Ectodermal cell (in vitro differentiated cells): ENCODE measurements around the gene NAV2.

Experiments
- H3K27ac ChIP-seq: 2 replicates; pipeline ENCODE4 v1.7.0; 2013; ENCODE audit warnings: mild to moderate bottlenecking, low read depth, low read length; ENCODE audit not compliant: insufficient read depth, poor library complexity, severe bottlenecking
- H3K27me3 ChIP-seq: 2 replicates; pipeline ENCODE4 v1.7.0; 2013; ENCODE audit warnings: mild to moderate bottlenecking, low read length; ENCODE audit not compliant: insufficient read depth, control insufficient read depth, poor library complexity, severe bottlenecking
- H3K36me3 ChIP-seq: one replicate; pipeline ENCODE4 v1.7.0; 2013; ENCODE audit warnings: low read length; ENCODE audit not compliant: control insufficient read depth, insufficient read depth
- H3K4me1 ChIP-seq: one replicate; pipeline ENCODE4 v1.7.0; 2013; ENCODE audit warnings: low read length; ENCODE audit not compliant: control insufficient read depth, insufficient read depth
- H3K4me3 ChIP-seq: 2 replicates; pipeline ENCODE4 v1.7.0; 2013; ENCODE audit warnings: low read depth, low read length, control low read depth; ENCODE audit not compliant: insufficient read depth
- H3K9me3 ChIP-seq: 2 replicates; pipeline ENCODE4 v1.7.0; 2013; ENCODE audit warnings: mild to moderate bottlenecking, low read length, moderate library complexity; ENCODE audit not compliant: control insufficient read depth
- WGBS, 2 experiments: methylation state at CpG; one replicate each; pipeline ENCODE4 v1.1.7; 2013; ENCODE audit warnings: missing lambda C conversion rate in 2 of 2; 5-methylcytosine and 5-hydroxymethylcytosine counted together

Gene NAV2

GRCh38 chr11:19826606-19827005, 114.0 kb downstream of the NAV2 start:
- H3K27me3 ChIP-seq: no peaks in the 10 kb centered on the region
- H3K4me3 ChIP-seq: no peak overlapping the region
- H3K27ac ChIP-seq: no peak overlapping the region
- H3K36me3 ChIP-seq: no peaks in the 10 kb centered on the region
- H3K4me1 ChIP-seq: peaks cover 9% of the 10 kb centered on the region
- 97 to 98% methylated on average over 4 of the region's 4 CpGs for WGBS, 2 experiments
- H3K9me3 ChIP-seq: no peaks in the 10 kb centered on the region

GRCh38 chr11:19827399-19828135, 114.9 kb downstream of the NAV2 start:
- 42 to 46% methylated on average over 12 of the region's 12 CpGs for WGBS, 2 experiments

GRCh38 chr11:19828382-19829108, 115.9 kb downstream of the NAV2 start:
- 90 to 91% methylated on average over 11 to 12 of the region's 12 CpGs for WGBS, 2 experiments
- H3K4me3 ChIP-seq: no peak overlapping the region
- no peaks in the 10 kb centered on the region for H3K9me3 ChIP-seq
- peaks cover 19% of the 10 kb centered on the region for H3K4me1 ChIP-seq
- H3K27ac ChIP-seq: no peak overlapping the region
- H3K27me3 ChIP-seq: no peaks in the 10 kb centered on the region
- H3K36me3 ChIP-seq: peaks cover 11% of the 10 kb centered on the region

More at GRCh38 chr11:19827399-19828135, 114.9 kb downstream of the NAV2 start:
- H3K4me1 ChIP-seq: peaks cover 18% of the 10 kb centered on the region
- peak overlapping the region; percentile 41 for H3K27ac ChIP-seq
- no peak overlapping the region for H3K4me3 ChIP-seq
- peaks cover under 1% of the 10 kb centered on the region for H3K36me3 ChIP-seq
- H3K27me3 ChIP-seq: no peaks in the 10 kb centered on the region
- H3K9me3 ChIP-seq: no peaks in the 10 kb centered on the region

GRCh38 chr11:19829109-19829837, 116.6 kb downstream of the NAV2 start:
- H3K27me3 ChIP-seq: no peaks in the 10 kb centered on the region
- no peaks in the 10 kb centered on the region for H3K9me3 ChIP-seq
- H3K4me3 ChIP-seq: no peak overlapping the region
- 57 to 69% methylated on average over 5 of the region's 7 CpGs for WGBS, 2 experiments
- no peak overlapping the region for H3K27ac ChIP-seq
- peaks cover 18% of the 10 kb centered on the region for H3K36me3 ChIP-seq
- H3K4me1 ChIP-seq: peaks cover 19% of the 10 kb centered on the region

- Histone ChIP-seq H3K4me1 (peaks cover 19% of the 10 kb centered on the region), H3K27ac (peak overlapping the region; percentile 31), H3K9me3 (no peaks in the 10 kb centered on the region), H3K27me3 (no peaks in the 10 kb centered on the region), H3K4me3 (no peak overlapping the region), H3K36me3 (peaks cover 32% of the 10 kb centered on the region)
- WGBS, 2 experiments: 73 to 77% methylated on average over 12 of the region's 12 CpGs
These were observed 119.6 kb downstream of the NAV2 start for GRCh38 chr11:19832086-19832750.

GRCh38 chr11:19832901-19833300, 120.3 kb downstream of the NAV2 start:
- Histone ChIP-seq H3K27me3 (no peaks in the 10 kb centered on the region), H3K4me1 (peaks cover 19% of the 10 kb centered on the region), H3K4me3 (no peak overlapping the region), H3K27ac (no peak overlapping the region), H3K9me3 (no peaks in the 10 kb centered on the region), H3K36me3 (peaks cover 32% of the 10 kb centered on the region)
- WGBS, 2 experiments: 91 to 94% methylated on average over 3 of the region's 3 CpGs

GRCh38 chr11:19834771-19835170, 122.1 kb downstream of the NAV2 start:
- H3K27ac ChIP-seq: no peak overlapping the region
- no peak overlapping the region for H3K4me3 ChIP-seq
- peaks cover 32% of the 10 kb centered on the region for H3K36me3 ChIP-seq
- H3K9me3 ChIP-seq: no peaks in the 10 kb centered on the region
- H3K4me1 ChIP-seq: peaks cover 12% of the 10 kb centered on the region
- H3K27me3 ChIP-seq: no peaks in the 10 kb centered on the region

GRCh38 chr11:19836666-19837065, 124.0 kb downstream of the NAV2 start:
- WGBS, 2 experiments: 84 to 97% methylated on average over 2 of the region's 2 CpGs
- peaks cover 10% of the 10 kb centered on the region for H3K4me1 ChIP-seq
- H3K9me3 ChIP-seq: no peaks in the 10 kb centered on the region
- peaks cover 32% of the 10 kb centered on the region for H3K36me3 ChIP-seq
- no peak overlapping the region for H3K4me3 ChIP-seq
- H3K27ac ChIP-seq: no peak overlapping the region
- no peaks in the 10 kb centered on the region for H3K27me3 ChIP-seq

- 79 to 87% methylated on average over 4 of the region's 4 CpGs for WGBS, 2 experiments
- peaks cover 15% of the 10 kb centered on the region for H3K36me3 ChIP-seq
- H3K4me3 ChIP-seq: no peak overlapping the region
These were observed 126.5 kb downstream of the NAV2 start for GRCh38 chr11:19838994-19839768.

More at GRCh38 chr11:19838994-19839768, 126.5 kb downstream of the NAV2 start:
- Histone ChIP-seq H3K27ac (no peak overlapping the region), H3K27me3 (no peaks in the 10 kb centered on the region), H3K9me3 (no peaks in the 10 kb centered on the region), H3K4me1 (no peaks in the 10 kb centered on the region)
